Stomach (tissue), 4 donors: ENCODE data around the gene SPTSSA.

ENCODE experiments used
- EP300 ChIP-seq: sonication (generic); formaldehyde crosslinking; IDR thresholded peaks from one replicate; pipeline ENCODE4 v1.6.1; 2017; ENCODE audit warnings: antibody characterized with exemption
- POLR2A ChIP-seq, 4 donors: fragments of 450-650 bp; IDR thresholded peaks; one replicate each; pipeline ENCODE4 v1.6.1; 2016; ENCODE audit warnings: antibody characterized with exemption in 4 of 4, control low read depth in 2 of 4, mild to moderate bottlenecking in 1 of 4, moderate library complexity in 1 of 4
- POLR2AphosphoS5 ChIP-seq, 3 donors: sonication (generic); formaldehyde crosslinking; IDR thresholded peaks; one replicate each; pipeline ENCODE4 v1.6.1; 2016; ENCODE audit warnings: antibody characterized with exemption in 3 of 3
- TF ChIP-seq, protein P1 (sequence below), 7 experiments: fragments of 450-650 bp in 4 of 7; fragments of 200-600 bp in 3 of 7; sonication (generic) in 3 of 7; IDR thresholded peaks; one replicate each; pipeline ENCODE4 v1.5.1; 2016 to 2019; ENCODE audit warnings: antibody characterized with exemption in 7 of 7, control low read depth in 2 of 7, mild to moderate bottlenecking in 1 of 7

DNA sequence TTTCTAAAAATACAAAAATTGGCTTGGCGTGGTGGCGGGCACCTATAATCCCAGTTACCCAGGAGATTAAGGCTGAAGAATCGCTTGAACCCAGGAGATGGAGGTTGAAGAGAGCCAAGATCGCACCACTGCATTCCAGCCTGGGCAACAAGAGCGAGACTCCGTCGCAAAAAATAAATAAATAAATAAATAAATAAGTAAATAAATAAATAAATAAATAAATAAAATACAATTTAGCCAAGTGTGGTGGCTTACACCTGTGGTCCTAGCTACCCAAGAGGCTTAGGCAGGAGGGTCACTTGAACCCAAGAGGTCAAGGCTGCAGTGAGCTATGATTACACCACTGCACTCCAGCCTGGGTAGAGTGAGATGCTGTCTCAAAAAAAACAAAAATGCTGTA is 26.5 kb upstream of the SPTSSA start:
- TF ChIP-seq, protein P1, sequence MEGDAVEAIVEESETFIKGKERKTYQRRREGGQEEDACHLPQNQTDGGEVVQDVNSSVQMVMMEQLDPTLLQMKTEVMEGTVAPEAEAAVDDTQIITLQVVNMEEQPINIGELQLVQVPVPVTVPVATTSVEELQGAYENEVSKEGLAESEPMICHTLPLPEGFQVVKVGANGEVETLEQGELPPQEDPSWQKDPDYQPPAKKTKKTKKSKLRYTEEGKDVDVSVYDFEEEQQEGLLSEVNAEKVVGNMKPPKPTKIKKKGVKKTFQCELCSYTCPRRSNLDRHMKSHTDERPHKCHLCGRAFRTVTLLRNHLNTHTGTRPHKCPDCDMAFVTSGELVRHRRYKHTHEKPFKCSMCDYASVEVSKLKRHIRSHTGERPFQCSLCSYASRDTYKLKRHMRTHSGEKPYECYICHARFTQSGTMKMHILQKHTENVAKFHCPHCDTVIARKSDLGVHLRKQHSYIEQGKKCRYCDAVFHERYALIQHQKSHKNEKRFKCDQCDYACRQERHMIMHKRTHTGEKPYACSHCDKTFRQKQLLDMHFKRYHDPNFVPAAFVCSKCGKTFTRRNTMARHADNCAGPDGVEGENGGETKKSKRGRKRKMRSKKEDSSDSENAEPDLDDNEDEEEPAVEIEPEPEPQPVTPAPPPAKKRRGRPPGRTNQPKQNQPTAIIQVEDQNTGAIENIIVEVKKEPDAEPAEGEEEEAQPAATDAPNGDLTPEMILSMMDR (IDR thresholded peaks at IDR 0.05) = no peak
- TF ChIP-seq EP300 (no peak), POLR2A (IDR thresholded peaks at IDR 0.05) (no peak), POLR2AphosphoS5 (IDR thresholded peaks at IDR 0.05) (no peak)
